GM12878 (cell line): ENCODE measurements around the gene NUAK1. TPM values are rescaled to one million over a fixed set of nuclear protein-coding genes. Genes with fewer than 3 reads are reported as not detected.

Experiments used
- ATAC-seq: fragments of 200-7000 bp; cut with Tn5 transposase; 3 replicates; pipeline ENCODE4 v1.9.1; 2020; ENCODE audit warnings: mild to moderate bottlenecking, moderate library complexity
- BruUV-seq: library from RNA; stranded (reverse); fragments of 400-500 nt; replicated peaks from 2 replicates; lab custom pipeline; 2021; lab: Mats Ljungman, UMichigan
- CTCF ChIA-PET: fragments of 300-600 bp; sonication (Branson Sonifier 250); formaldehyde crosslinking; extraction: SDS; loops from one replicate; lab custom pipeline; 2021; ENCODE audit warnings: inconsistent platforms; lab: Yijun Ruan, JAX
- POLR2A ChIA-PET: fragments of 350-600 bp; formaldehyde crosslinking; extraction: SDS; loops from one replicate; lab custom pipeline; 2021; ENCODE audit warnings: inconsistent platforms; lab: Charles Lee
- RAD21 ChIA-PET: fragments of 300-600 bp; sonication (Branson Sonifier 250); formaldehyde crosslinking; loops from one replicate; lab custom pipeline; 2023; ENCODE audit warnings: antibody characterized with exemption; ENCODE audit not compliant: unreplicated experiment; lab: Charles Lee
- SMC1A ChIA-PET: fragments of 300-600 bp; sonication (Branson Sonifier 250); formaldehyde crosslinking; loops from one replicate; lab custom pipeline; 2023; ENCODE audit not compliant: unreplicated experiment, uncharacterized antibody; lab: Charles Lee
- DNase-seq: peaks from one replicate; pipeline ENCODE4 v3.0.0-alpha.2; 2011; ENCODE audit warnings: low read depth, low spot score
- FAIRE-seq: peaks from 3 replicates; lab custom pipeline; 2011; peaks lifted over from hg19 to GRCh38; lab: Jason Lieb, UNC
- H2AFZ ChIP-seq: 2 replicates; pipeline ENCODE4 v1.6.0; 2011; ENCODE audit warnings: low read depth, low read length, control low read depth; ENCODE audit not compliant: control insufficient read depth
- H3K27ac ChIP-seq: 2 replicates; pipeline ENCODE4 v1.5.1; 2011; ENCODE audit warnings: control low read depth; ENCODE audit not compliant: control insufficient read depth, insufficient read depth
- H3K27me3 ChIP-seq, 2 experiments: replicated peaks in 1 of 2; 2 replicates each; pipeline versions ENCODE4 v1.6.0 to v1.6.1; 2011; ENCODE audit warnings: low read length in 1 of 2; ENCODE audit not compliant: control insufficient read depth in 2 of 2, insufficient read depth in 2 of 2
- H3K36me3 ChIP-seq, 2 experiments: 2 replicates each; pipeline ENCODE4 v1.5.1; 2011; ENCODE audit warnings: low read length in 1 of 2; ENCODE audit not compliant: control insufficient read depth in 2 of 2, insufficient read depth in 2 of 2
- H3K4me1 ChIP-seq: 2 replicates; pipeline ENCODE4 v1.6.1; 2011; ENCODE audit warnings: mild to moderate bottlenecking, low read length, moderate library complexity, mixed read lengths; ENCODE audit not compliant: control insufficient read depth, insufficient read depth
- H3K4me2 ChIP-seq: 2 replicates; pipeline ENCODE4 v1.6.0; 2011; ENCODE audit warnings: control low read depth; ENCODE audit not compliant: control insufficient read depth, insufficient read depth
- H3K4me3 ChIP-seq: fragments of 200-600 bp; sonication (generic); 2 replicates; pipeline ENCODE4 v1.5.1; 2016
- H3K79me2 ChIP-seq: 2 replicates; pipeline ENCODE4 v1.6.0; 2011; ENCODE audit warnings: low read length; ENCODE audit not compliant: control insufficient read depth, insufficient read depth
- H3K9ac ChIP-seq: 2 replicates; pipeline ENCODE4 v1.8.0; 2011; ENCODE audit warnings: low read length, control low read depth, mixed read lengths; ENCODE audit not compliant: control insufficient read depth, insufficient read depth
- H3K9me3 ChIP-seq: replicated peaks from 3 replicates; pipeline ENCODE4 v1.5.1; 2011; ENCODE audit warnings: mild to moderate bottlenecking, low read length; ENCODE audit not compliant: control insufficient read depth, insufficient read depth
- H4K20me1 ChIP-seq: 2 replicates; pipeline ENCODE4 v1.6.0; 2011; ENCODE audit not compliant: control insufficient read depth, insufficient read depth
- ASH2L ChIP-seq: fragments of 300-600, 200-600 bp; sonication (generic); IDR thresholded peaks from 2 replicates; pipeline ENCODE4 v1.6.1; 2017; ENCODE audit warnings: low read depth, mild to moderate bottlenecking, borderline replicate concordance
- CHD2 ChIP-seq: IDR thresholded peaks from 2 replicates; pipeline ENCODE4 v1.6.1; 2011; ENCODE audit warnings: low read depth, low read length, improper control_type of control experiment, borderline replicate concordance
- CREM ChIP-seq: IDR thresholded peaks from 2 replicates; pipeline ENCODE4 v1.6.1; 2014; ENCODE audit warnings: antibody characterized with exemption, low read depth
- EGR1 ChIP-seq, 2 experiments: IDR thresholded peaks; 1 replicate in 1 of 2; 2 replicates in 1 of 2; pipeline ENCODE4 v1.6.1; 2011 to 2012; ENCODE audit warnings: low read depth in 2 of 2, low read length in 2 of 2, borderline replicate concordance in 1 of 2, mild to moderate bottlenecking in 1 of 2, moderate library complexity in 1 of 2
- ESRRA ChIP-seq: IDR thresholded peaks from 2 replicates; pipeline ENCODE4 v1.6.1; 2012; ENCODE audit warnings: mild to moderate bottlenecking, low read length, improper control_type of control experiment
- FOS ChIP-seq: IDR thresholded peaks from 3 replicates; pipeline ENCODE4 v1.6.1; 2011; ENCODE audit warnings: borderline replicate concordance; ENCODE audit not compliant: insufficient read length; ENCODE audit errors: extremely low read depth
- HDAC2 ChIP-seq: fragments of 200-600 bp; sonication (generic); IDR thresholded peaks from 2 replicates; pipeline ENCODE4 v1.6.1; 2017
- KLF5 ChIP-seq: fragments of 450-650 bp; IDR thresholded peaks from 2 replicates; pipeline ENCODE4 v1.6.1; 2014; ENCODE audit warnings: mild to moderate bottlenecking; ENCODE audit not compliant: partially characterized antibody
- MEF2A ChIP-seq: IDR thresholded peaks from 2 replicates; pipeline ENCODE4 v1.6.1; 2011; ENCODE audit warnings: low read depth, mild to moderate bottlenecking, low read length, moderate library complexity; ENCODE audit not compliant: insufficient read depth
- MLLT1 ChIP-seq: fragments of 450-650 bp; IDR thresholded peaks from 2 replicates; pipeline ENCODE4 v1.6.1; 2016; ENCODE audit warnings: mild to moderate bottlenecking
- MTA2 ChIP-seq: fragments of 450-650 bp; IDR thresholded peaks from 2 replicates; pipeline ENCODE4 v1.6.1; 2016; ENCODE audit warnings: low read depth, mild to moderate bottlenecking, moderate library complexity
- MYC ChIP-seq: IDR thresholded peaks from 2 replicates; pipeline ENCODE4 v1.6.1; 2011; ENCODE audit warnings: mild to moderate bottlenecking, low read length, moderate library complexity, inconsistent platforms; ENCODE audit not compliant: insufficient read depth, insufficient replicate concordance, insufficient read length, severe bottlenecking
- NR2F1 ChIP-seq: fragments of 450-650 bp; conservative IDR thresholded peaks from 2 replicates; pipeline ENCODE4 v1.6.1; 2017; ENCODE audit warnings: mild to moderate bottlenecking
- PAX5 ChIP-seq: IDR thresholded peaks from 2 replicates; pipeline ENCODE4 v1.6.1; 2011; ENCODE audit warnings: low read depth, low read length, borderline replicate concordance
- POU2F2 ChIP-seq: IDR thresholded peaks from 3 replicates; pipeline ENCODE4 v1.6.1; 2011; ENCODE audit warnings: low read depth, mild to moderate bottlenecking, low read length, borderline replicate concordance
- RUNX3 ChIP-seq: IDR thresholded peaks from 2 replicates; pipeline ENCODE4 v1.6.1; 2012; ENCODE audit warnings: low read length, inconsistent platforms
- SPI1 ChIP-seq: IDR thresholded peaks from 2 replicates; pipeline ENCODE4 v1.6.1; 2011; ENCODE audit warnings: low read depth, mild to moderate bottlenecking, low read length, moderate library complexity, borderline replicate concordance; ENCODE audit not compliant: insufficient read depth
- SUPT20H ChIP-seq: IDR thresholded peaks from 2 replicates; pipeline ENCODE4 v1.6.1; 2011; ENCODE audit warnings: low read depth, mild to moderate bottlenecking, low read length, moderate library complexity, borderline replicate concordance; ENCODE audit not compliant: control insufficient read depth
- WRNIP1 ChIP-seq: IDR thresholded peaks from 2 replicates; pipeline ENCODE4 v1.6.1; 2011; ENCODE audit warnings: low read depth, low read length, improper control_type of control experiment, borderline replicate concordance
- ZNF207 ChIP-seq: fragments of 450-650 bp; IDR thresholded peaks from 2 replicates; pipeline ENCODE4 v1.6.1; 2014; ENCODE audit warnings: antibody characterized with exemption, mild to moderate bottlenecking, borderline replicate concordance
- WGBS: methylation state at CpG from one replicate; pipeline ENCODE4 v1.1.6; 2016; ENCODE audit warnings: low lambda C conversion rate; ENCODE audit not compliant: insufficient replicate concordance, insufficient coverage; ENCODE audit errors: missing lambda C conversion rate; 5-methylcytosine and 5-hydroxymethylcytosine counted together
- in situ Hi-C: fragments of 300-500 bp; cut with MboI; formaldehyde crosslinking; loops from 9 replicates; pipeline ENCODE4 v1.14.3; 2018; ENCODE audit warnings: mixed read lengths
- intact Hi-C: fragments of 100-400 bp; cut with micrococcal nuclease; formaldehyde crosslinking; loops from one replicate; pipeline ENCODE4 v1.14.2; 2022; ENCODE audit not compliant: unreplicated experiment
- polyA plus RNA-seq, 11 experiments: library from polyadenylated mRNA; depleted of rRNA in 4 of 11; unstranded in 6 of 11; stranded (reverse) in 5 of 11; fragments of >200 nt; fragmentation: Nextera tagmentation in 4 of 11; fragmentation: Illumina TruSeq in 1 of 11; extraction: Ambion mirVana in 4 of 11; extraction: Trizol in 1 of 11; gene quantifications; 1 replicate in 1 of 11; 2 replicates in 10 of 11; pipeline versions ENCODE4 v1.2.1 to v1.2.3, GENCODE V29; 2011 to 2016; ENCODE audit warnings: inconsistent platforms in 2 of 11, missing spikeins in 2 of 11, low read depth in 1 of 11
- total RNA-seq, 4 experiments: library from RNA; depleted of rRNA in 3 of 4; stranded (reverse); fragments of >200 nt in 3 of 4; fragmentation: Illumina TruSeq in 1 of 4; extraction: Trizol in 1 of 4; gene quantifications; 2 replicates each; pipeline versions ENCODE4 v1.2.1 to v1.2.3, GENCODE V29; 2013 to 2021

NUAK1 gene
- total and polyA plus RNA-seq, 10 of the 15 experiments (the other 5 are each of a cell fraction or from before 2014, with no cell fraction given), result 0.03 to 0.42 (median 0.08) TPM; not detected in 2

- WGBS, result 70% methylated on average over 19 of the region's 19 CpGs
- CTCF ChIA-PET, result no interaction called here
Measured at GRCh38 chr12:106086696-106087095, 52.1 kb downstream of the NUAK1 start.

GRCh38 chr12:106085213-106085612 is 53.5 kb downstream of the NUAK1 start:
- H4K20me1 ChIP-seq, result no peaks in the 10 kb centered on the region
- BruUV-seq, result no TSS peak
- H3K4me1 ChIP-seq, result no peaks in the 10 kb centered on the region
- CTCF ChIA-PET, result no interaction called here
- 0% methylated on average over 2 of the region's 2 CpGs for WGBS
- H3K4me2 ChIP-seq, result no peak overlapping the region
- no peak overlapping the region for H2AFZ ChIP-seq
- no peaks in the 10 kb centered on the region for H3K36me3 ChIP-seq
- intact Hi-C loops (loop anchor here (1.0 kb wide), 1 partner anchor 12 kb away; no protein-coding TSS in a partner anchor), in situ Hi-C loops (no loop called here)
- FAIRE-seq (no peak), DNase-seq (no peak), ATAC-seq (peak; percentile 73)
- H3K9me3 ChIP-seq, result no peaks in the 10 kb centered on the region
- H3K27ac ChIP-seq, result no peak overlapping the region
- POLR2A ChIA-PET, result no interaction called here
- RAD21 ChIA-PET, result no interaction called here
- no peak overlapping the region for H3K4me3 ChIP-seq
- SMC1A ChIA-PET, result interaction anchor here (1.2 kb wide), 1 partner anchor 28 kb away, joined by 3 read pairs; no protein-coding TSS in a partner anchor
- H3K79me2 ChIP-seq, result no peaks in the 10 kb centered on the region
- no peak overlapping the region for H3K9ac ChIP-seq
- H3K27me3 ChIP-seq, result peaks cover 0 to 4% of the 10 kb centered on the region in 2 experiments; a peak in 2 of 4 replicates
- no peak for TF ChIP-seq SUPT20H
- no peak for TF ChIP-seq WRNIP1
- TF ChIP-seq MYC, result no peak
- no peak for TF ChIP-seq ESRRA
- TF ChIP-seq FOS, result no peak
- TF ChIP-seq ZNF207, result no peak
- no peak for TF ChIP-seq CREM
- peak; percentile 53; the same call in 1 of the 2 replicates for TF ChIP-seq NR2F1
- no peak for TF ChIP-seq MLLT1
- peak; percentile 97 for TF ChIP-seq MTA2
- TF ChIP-seq RUNX3, result peak; percentile 42; the same call in 1 of the 2 replicates
- TF ChIP-seq ASH2L, result no peak
- no peak for TF ChIP-seq POU2F2

More at GRCh38 chr12:106086696-106087095, 52.1 kb downstream of the NUAK1 start:
- Histone ChIP-seq H3K79me2 (no peaks in the 10 kb centered on the region), H3K9ac (no peak overlapping the region), H3K27ac (no peak overlapping the region), H3K4me1 (no peaks in the 10 kb centered on the region), H2AFZ (no peak overlapping the region), H3K4me3 (no peak overlapping the region), H4K20me1 (no peaks in the 10 kb centered on the region), H3K4me2 (no peak overlapping the region), H3K36me3 (no peaks in the 10 kb centered on the region), H3K27me3 (no peaks in the 10 kb centered on the region; a peak in 1 of 4 replicates), H3K9me3 (no peaks in the 10 kb centered on the region)
- intact Hi-C loops (no loop called here), in situ Hi-C loops (no loop called here)
- SMC1A ChIA-PET, result no interaction called here
- no peak for TF ChIP-seq HDAC2
- TF ChIP-seq KLF5, result no peak
- no peak for TF ChIP-seq EGR1 (IDR thresholded peaks at IDR 0.05; ENCODE audit: borderline replicate concordance in 1 of 2, low read depth in 2 of 2, low read length in 2 of 2)
- TF ChIP-seq SPI1, result no peak
- TF ChIP-seq MEF2A, result no peak
- TF ChIP-seq CHD2, result no peak
- TF ChIP-seq PAX5, result no peak
- TF ChIP-seq RUNX3, result no peak
- ATAC-seq (no peak), FAIRE-seq (no peak), DNase-seq (no peak)
- BruUV-seq, result no TSS peak
- RAD21 ChIA-PET, result interaction anchor here (1.0 kb wide), 1 partner anchor 12 kb away, joined by 3 read pairs; no protein-coding TSS in a partner anchor
- POLR2A ChIA-PET, result no interaction called here
